Measurements from ENCODE around the gene SLFN14.

DNA sequence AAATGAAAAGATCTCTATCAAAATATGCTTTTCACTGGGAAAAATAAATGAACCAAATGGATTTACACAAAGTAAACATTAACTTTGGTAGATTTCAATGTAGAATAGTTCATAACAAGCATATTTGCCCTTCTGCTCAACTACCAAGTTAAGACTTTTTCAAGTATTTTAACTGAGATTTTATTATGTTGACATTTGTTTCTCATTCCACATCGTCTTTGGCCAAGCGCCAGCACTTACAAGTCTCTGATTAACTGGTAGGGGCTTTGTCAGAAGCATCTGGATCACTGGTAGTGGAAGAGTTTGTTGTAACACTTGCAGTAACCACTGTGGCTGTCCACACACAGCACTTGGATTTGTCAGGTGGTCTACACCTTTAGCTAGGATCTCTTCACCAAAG is 46.1 kb downstream of the SLFN14 start:
- TF ChIP-seq, protein P1, sequence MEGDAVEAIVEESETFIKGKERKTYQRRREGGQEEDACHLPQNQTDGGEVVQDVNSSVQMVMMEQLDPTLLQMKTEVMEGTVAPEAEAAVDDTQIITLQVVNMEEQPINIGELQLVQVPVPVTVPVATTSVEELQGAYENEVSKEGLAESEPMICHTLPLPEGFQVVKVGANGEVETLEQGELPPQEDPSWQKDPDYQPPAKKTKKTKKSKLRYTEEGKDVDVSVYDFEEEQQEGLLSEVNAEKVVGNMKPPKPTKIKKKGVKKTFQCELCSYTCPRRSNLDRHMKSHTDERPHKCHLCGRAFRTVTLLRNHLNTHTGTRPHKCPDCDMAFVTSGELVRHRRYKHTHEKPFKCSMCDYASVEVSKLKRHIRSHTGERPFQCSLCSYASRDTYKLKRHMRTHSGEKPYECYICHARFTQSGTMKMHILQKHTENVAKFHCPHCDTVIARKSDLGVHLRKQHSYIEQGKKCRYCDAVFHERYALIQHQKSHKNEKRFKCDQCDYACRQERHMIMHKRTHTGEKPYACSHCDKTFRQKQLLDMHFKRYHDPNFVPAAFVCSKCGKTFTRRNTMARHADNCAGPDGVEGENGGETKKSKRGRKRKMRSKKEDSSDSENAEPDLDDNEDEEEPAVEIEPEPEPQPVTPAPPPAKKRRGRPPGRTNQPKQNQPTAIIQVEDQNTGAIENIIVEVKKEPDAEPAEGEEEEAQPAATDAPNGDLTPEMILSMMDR (IDR thresholded peaks at IDR 0.05; ENCODE audit: borderline replicate concordance, extremely low read depth, low read length, poor library complexity, severe bottlenecking), result no peak
- no peak for TF ChIP-seq EZH2 (IDR thresholded peaks at IDR 0.05; ENCODE audit: borderline replicate concordance, low read depth, low read length, severe bottlenecking)
